ENCODE data around the gene ZFAND3.
"Not testable (repeated sequence)": the region's sequence is repeated elsewhere in the genome, so short reads cannot be mapped to it uniquely, and the experiment has no call there.

Gene ZFAND3

GRCh38 chr6:37936906-37937305 is 117.4 kb downstream of the ZFAND3 start:
- DNase-seq (ENCODE audit: low spot score), result no peak

GRCh38 chr6:37938909-37939308 is 119.4 kb downstream of the ZFAND3 start:
- no peak for DNase-seq (ENCODE audit: low spot score)

DNA sequence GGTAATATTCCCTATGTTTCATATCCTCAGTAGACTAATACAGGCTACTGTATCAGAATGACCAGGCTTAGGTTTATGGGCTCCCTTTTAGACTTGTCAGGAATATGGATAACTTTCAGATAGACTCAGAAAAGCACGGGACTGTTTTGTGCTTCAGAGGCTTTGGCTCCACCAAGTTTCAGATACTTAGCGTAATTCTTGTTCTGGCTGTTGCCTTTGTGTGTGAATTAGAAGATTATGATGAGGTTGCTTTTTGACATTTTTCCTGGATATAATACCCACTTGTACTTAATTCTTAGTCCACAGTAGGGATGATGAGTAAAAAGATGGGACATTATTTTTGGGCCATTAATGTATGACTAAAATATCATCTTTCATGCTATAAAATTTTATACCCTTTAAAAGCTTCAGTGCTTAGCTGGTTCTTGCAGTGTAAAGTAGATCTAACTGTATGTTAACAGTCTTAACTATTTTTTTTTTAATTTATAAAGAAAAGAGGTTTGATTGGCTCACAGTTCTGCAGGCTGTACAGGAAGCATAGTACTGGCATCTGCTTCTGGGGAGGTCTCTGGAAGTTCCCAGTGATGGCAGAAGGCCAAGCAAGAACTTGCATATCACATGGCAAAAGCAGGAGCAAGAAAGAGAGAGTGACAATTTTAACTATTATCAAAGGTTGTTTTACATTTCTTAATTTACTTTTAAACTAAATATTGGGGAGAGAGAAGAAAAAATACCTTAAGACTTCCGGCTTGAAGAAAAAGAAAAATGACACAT is 120.7 kb downstream of the ZFAND3 start:
- DNase-seq (ENCODE audit: low spot score), result no peak

DNA sequence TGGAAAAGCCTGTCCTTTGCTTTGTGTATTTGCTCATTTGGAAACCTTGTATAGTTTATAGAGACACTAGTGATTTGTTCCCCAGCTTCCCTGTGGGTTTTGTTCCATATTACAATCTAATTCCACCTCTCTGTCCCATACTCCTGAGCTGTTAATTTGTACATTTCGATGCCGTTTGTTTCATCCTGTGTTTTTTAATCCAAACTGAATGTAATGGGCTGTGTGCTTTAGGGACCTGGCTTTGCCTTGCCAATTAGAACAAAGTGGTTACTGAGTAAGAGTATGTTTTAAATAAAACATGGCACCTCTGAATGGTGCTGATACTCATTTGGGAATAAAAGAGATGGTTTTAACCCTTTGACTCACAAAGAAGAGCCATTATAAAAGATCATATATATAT is 122.3 kb downstream of the ZFAND3 start:
- no peak for DNase-seq (ENCODE audit: low spot score)

DNA sequence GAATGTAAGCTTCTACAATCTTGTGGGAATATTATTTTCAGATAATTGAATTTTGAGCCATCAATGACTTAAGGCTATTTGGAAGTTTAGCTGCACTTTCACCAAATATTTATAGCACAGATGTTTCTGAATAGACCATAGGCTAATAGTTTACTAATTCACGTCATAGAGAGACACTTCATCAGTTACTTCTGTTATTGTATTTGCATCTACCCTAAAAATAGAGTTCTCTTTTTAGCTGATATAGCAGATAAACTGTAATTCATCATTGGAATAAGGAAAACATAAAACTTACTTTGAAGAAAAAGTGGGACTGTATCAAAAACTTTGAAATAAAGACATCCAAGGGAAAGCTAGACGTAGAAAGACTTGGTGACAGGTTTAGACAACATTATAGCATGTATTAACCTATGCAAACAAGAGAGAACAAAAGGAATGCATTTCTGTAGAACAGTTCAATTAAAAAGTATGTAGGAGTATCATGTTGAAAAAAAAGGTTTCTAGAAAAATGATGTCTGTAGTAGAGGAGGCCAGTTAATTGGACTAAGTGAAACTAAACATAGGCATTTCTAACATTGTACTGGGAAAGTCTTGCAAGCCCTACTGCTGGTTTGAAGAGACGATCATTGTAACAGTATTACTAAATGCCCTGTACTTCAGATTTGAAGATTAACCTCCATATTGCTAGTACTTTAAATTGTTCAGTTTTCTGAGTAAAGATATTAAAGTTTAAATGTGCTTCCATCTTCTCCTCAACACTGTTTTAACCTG is 123.3 kb downstream of the ZFAND3 start:
- no peak for DNase-seq (ENCODE audit: low spot score)

DNA sequence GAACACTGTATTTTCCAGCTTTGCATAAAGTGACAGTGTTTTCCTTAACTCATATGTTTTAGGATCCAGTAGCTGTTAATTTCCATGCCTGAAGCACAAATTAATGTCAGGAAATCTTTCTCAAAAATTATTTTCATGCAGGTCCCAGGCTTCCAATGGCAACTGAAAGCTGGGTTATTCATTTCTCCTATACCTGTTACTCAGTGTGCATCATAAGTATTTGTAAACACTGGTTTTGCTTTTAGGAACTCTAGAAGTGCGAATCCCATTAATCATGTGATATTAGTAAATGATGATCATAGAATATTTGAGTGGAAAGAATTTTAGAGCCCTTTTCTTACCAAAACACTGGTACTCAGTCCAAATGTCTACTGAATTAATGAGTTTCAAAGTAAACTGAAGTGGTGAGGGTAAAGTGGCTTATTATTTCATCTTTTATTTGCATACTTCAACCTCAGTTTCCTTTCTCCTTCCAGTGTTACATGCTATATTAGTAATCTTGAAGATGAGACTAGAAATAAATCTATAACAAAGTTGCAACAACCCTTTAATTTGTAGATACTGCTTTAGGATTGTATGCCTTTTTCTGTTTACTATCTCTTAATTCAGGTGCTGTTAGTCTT is 124.0 kb downstream of the ZFAND3 start:
- no peak for DNase-seq (ENCODE audit: low spot score)

- no peak for DNase-seq (ENCODE audit: low spot score)
These were observed 126.5 kb downstream of the ZFAND3 start for GRCh38 chr6:37946057-37946456.

GRCh38 chr6:37947468-37947867 is 127.9 kb downstream of the ZFAND3 start:
- no peak for DNase-seq (ENCODE audit: low spot score)

GRCh38 chr6:37948584-37948983 is 129.1 kb downstream of the ZFAND3 start:
- not testable (repeated sequence) for DNase-seq (ENCODE audit: low spot score)

GRCh38 chr6:37952027-37952426 is 132.5 kb downstream of the ZFAND3 start:
- DNase-seq (ENCODE audit: low spot score), result no peak

- DNase-seq (ENCODE audit: low spot score), result no peak
These were observed 135.3 kb downstream of the ZFAND3 start for GRCh38 chr6:37954791-37955190.

GRCh38 chr6:37956711-37957275 is 137.3 kb downstream of the ZFAND3 start:
- no peak for DNase-seq (ENCODE audit: low spot score)

DNA sequence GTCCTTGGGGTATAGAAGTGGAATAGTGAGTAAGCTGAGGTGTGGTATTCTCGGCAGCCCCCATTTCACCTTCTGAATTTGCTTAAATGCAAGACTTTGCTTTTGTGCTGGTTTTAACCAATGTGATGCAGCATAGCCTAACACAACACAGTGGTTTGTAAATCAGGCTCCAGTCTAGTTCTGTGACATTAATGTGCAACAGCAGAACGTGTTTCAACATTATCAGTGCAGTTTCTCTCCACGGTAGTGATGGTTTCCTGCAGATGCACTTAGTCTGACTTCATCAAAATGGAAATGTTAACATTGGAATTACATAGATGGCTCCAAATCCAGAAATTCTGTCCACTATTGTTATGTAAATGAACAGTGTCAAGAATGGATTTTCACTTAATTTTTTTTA is 139.5 kb downstream of the ZFAND3 start:
- DNase-seq (ENCODE audit: low spot score), result no peak

- DNase-seq (ENCODE audit: low spot score), result no peak
These were observed 140.8 kb downstream of the ZFAND3 start for GRCh38 chr6:37960139-37960935.

- not testable (repeated sequence) for DNase-seq (ENCODE audit: low spot score)
These were observed 143.1 kb downstream of the ZFAND3 start for GRCh38 chr6:37962481-37963080.

- DNase-seq (ENCODE audit: low spot score), result no peak
These were observed 146.6 kb downstream of the ZFAND3 start for GRCh38 chr6:37965964-37966676.

- no peak for DNase-seq (ENCODE audit: low spot score)
These were observed 147.3 kb downstream of the ZFAND3 start for GRCh38 chr6:37966801-37967200.

GRCh38 chr6:37967651-37968050 is 148.1 kb downstream of the ZFAND3 start:
- no peak for DNase-seq (ENCODE audit: low spot score)

DNA sequence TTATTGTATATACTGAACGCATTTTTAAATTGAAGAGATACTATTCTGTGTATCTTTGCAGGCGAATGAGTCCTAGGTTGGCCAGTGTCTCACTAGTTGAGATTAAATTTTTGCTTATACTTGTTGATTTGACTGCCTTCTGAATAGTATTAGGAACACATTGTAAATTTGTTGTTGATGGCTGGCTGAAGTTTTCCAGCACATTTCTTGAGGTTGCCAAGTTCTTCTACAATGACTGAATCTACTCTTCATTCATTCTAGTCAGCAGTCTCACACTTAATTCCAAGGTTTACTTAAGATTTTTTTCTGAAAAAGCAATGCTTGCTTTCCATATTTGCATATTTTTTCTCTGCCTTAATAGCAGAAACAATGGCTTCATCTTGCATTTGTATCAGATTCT is 151.7 kb downstream of the ZFAND3 start:
- no peak for DNase-seq (ENCODE audit: low spot score)

GRCh38 chr6:37971711-37972390 is 152.3 kb downstream of the ZFAND3 start:
- DNase-seq (ENCODE audit: low spot score), result no peak

All from SK-N-DZ (cell line).